Neural cell (in vitro differentiated cells): Measurements from ENCODE around the gene PRPS1L1. TPM values are rescaled to one million over a fixed set of nuclear protein-coding genes. Genes with fewer than 3 reads are reported as not detected.

Experiments
- H2AFZ ChIP-seq: fragments of 200-600, 300-800 bp; sonication (generic), shearing (Covaris generic); 2 replicates; pipeline ENCODE4 v1.6.0; 2014; ENCODE audit warnings: low read depth, mild to moderate bottlenecking, antibody characterized with exemption, low read length, moderate library complexity
- H3F3A ChIP-seq: fragments of 200-600 bp; shearing (Covaris generic); 2 replicates; pipeline ENCODE4 v1.6.1; 2016; ENCODE audit warnings: mild to moderate bottlenecking, moderate library complexity, mixed read lengths, antibody characterized with exemption, low read length; ENCODE audit not compliant: insufficient read depth, poor library complexity, severe bottlenecking
- H3K27ac ChIP-seq: fragments of 200-600, 300-800 bp; sonication (generic), shearing (Covaris generic); 2 replicates; pipeline ENCODE4 v1.5.1; 2014; ENCODE audit warnings: mild to moderate bottlenecking, low read length, moderate library complexity
- H3K27me3 ChIP-seq: fragments of 300-800, 200-600 bp; sonication (generic), shearing (Covaris generic); 2 replicates; pipeline ENCODE4 v1.6.0; 2014; ENCODE audit warnings: mild to moderate bottlenecking, low read depth, low read length, moderate library complexity; ENCODE audit not compliant: insufficient read depth
- H3K36me3 ChIP-seq: fragments of 300-800, 200-600 bp; sonication (generic), shearing (Covaris generic); 2 replicates; pipeline ENCODE4 v1.5.1; 2014; ENCODE audit warnings: mild to moderate bottlenecking, antibody characterized with exemption, low read length, moderate library complexity; ENCODE audit not compliant: insufficient read depth
- H3K4me2 ChIP-seq: fragments of 300-800, 200-600 bp; sonication (generic), shearing (Covaris generic); 2 replicates; pipeline ENCODE4 v1.6.0; 2014; ENCODE audit warnings: mild to moderate bottlenecking, low read length
- H3K4me3 ChIP-seq: fragments of 300-800, 200-600 bp; sonication (generic), shearing (Covaris generic); 2 replicates; pipeline ENCODE4 v1.5.1; 2014; ENCODE audit warnings: mild to moderate bottlenecking, low read length, moderate library complexity
- H3K79me2 ChIP-seq: fragments of 200-600 bp; shearing (Covaris generic); replicated peaks from 2 replicates; pipeline ENCODE4 v1.6.0; 2014; ENCODE audit warnings: mild to moderate bottlenecking, low read length, moderate library complexity; ENCODE audit not compliant: insufficient read depth
- H3K9ac ChIP-seq: fragments of 300-800, 200-600 bp; sonication (generic), shearing (Covaris generic); 2 replicates; pipeline ENCODE4 v1.6.1; 2016; ENCODE audit warnings: mild to moderate bottlenecking, low read length, mixed read lengths
- H3K9me2 ChIP-seq: fragments of 200-600 bp; shearing (Covaris generic); 2 replicates; pipeline ENCODE4 v1.6.1; 2016; ENCODE audit warnings: mild to moderate bottlenecking, low read length, mixed read lengths; ENCODE audit not compliant: insufficient read depth
- H3K9me3 ChIP-seq: fragments of 200-600, 300-800 bp; sonication (generic), shearing (Covaris generic); 2 replicates; pipeline ENCODE4 v1.6.1; 2016; ENCODE audit warnings: mild to moderate bottlenecking, mixed run types, low read length, moderate library complexity, mixed read lengths
- H4K20me1 ChIP-seq: fragments of 200-600 bp; shearing (Covaris generic); 2 replicates; pipeline ENCODE4 v1.6.1; 2016; ENCODE audit warnings: mild to moderate bottlenecking, mixed run types; ENCODE audit not compliant: insufficient read depth
- CTCF ChIP-seq: fragments of 450-650 bp; IDR thresholded peaks from 2 replicates; pipeline ENCODE4 v1.5.1; 2014; ENCODE audit warnings: antibody characterized with exemption, mild to moderate bottlenecking, moderate library complexity; ENCODE audit not compliant: poor library complexity, severe bottlenecking
- EP300 ChIP-seq: fragments of 450-650 bp; conservative IDR thresholded peaks from 2 replicates; pipeline ENCODE4 v1.6.1; 2014; ENCODE audit warnings: antibody characterized with exemption, mild to moderate bottlenecking, moderate library complexity; ENCODE audit not compliant: poor library complexity, severe bottlenecking
- EZH2 ChIP-seq: fragments of 200-600, 300-800 bp; shearing (Covaris generic), sonication (generic); IDR thresholded peaks from 2 replicates; pipeline ENCODE4 v1.6.1; 2014; ENCODE audit warnings: antibody characterized with exemption, low read length, borderline replicate concordance, mild to moderate bottlenecking; ENCODE audit not compliant: insufficient read depth, poor library complexity, severe bottlenecking
- MXI1 ChIP-seq: fragments of 450-650 bp; conservative IDR thresholded peaks from 2 replicates; pipeline ENCODE4 v1.6.1; 2014; ENCODE audit warnings: antibody characterized with exemption, mild to moderate bottlenecking; ENCODE audit not compliant: poor library complexity, severe bottlenecking
- POLR2AphosphoS5 ChIP-seq: IDR thresholded peaks from 2 replicates; pipeline ENCODE4 v1.6.1; 2012
- RAD21 ChIP-seq: fragments of 450-650 bp; conservative IDR thresholded peaks from 2 replicates; pipeline ENCODE4 v1.6.1; 2014; ENCODE audit warnings: antibody characterized with exemption, mild to moderate bottlenecking, moderate library complexity
- REST ChIP-seq: IDR thresholded peaks from 2 replicates; pipeline ENCODE4 v1.6.1; 2012; ENCODE audit warnings: borderline replicate concordance
- SMC3 ChIP-seq: fragments of 450-650 bp; conservative IDR thresholded peaks from 2 replicates; pipeline ENCODE4 v1.6.1; 2014; ENCODE audit warnings: antibody characterized with exemption, mild to moderate bottlenecking, moderate library complexity; ENCODE audit not compliant: poor library complexity
- TAF1 ChIP-seq: IDR thresholded peaks from 2 replicates; pipeline ENCODE4 v1.6.1; 2012; ENCODE audit warnings: low read depth
- polyA plus RNA-seq: library from polyadenylated mRNA; depleted of rRNA; stranded (reverse); fragments of >200 nt; gene quantifications from 2 replicates; pipeline ENCODE4 v1.2.3, GENCODE V29; 2014

The PRPS1L1 gene
- polyA plus RNA-seq, 1 donor from 2014 or later = not detected

GRCh38 chr7:17986851-17987250 lies 40.8 kb downstream of the PRPS1L1 start:
- no peak overlapping the region for H2AFZ ChIP-seq
- H3K27me3 ChIP-seq = no peaks in the 10 kb centered on the region
- TF ChIP-seq EZH2 (no peak), SMC3 (no peak), REST (no peak), TAF1 (no peak), EP300 (no peak), CTCF (no peak), RAD21 (no peak), POLR2AphosphoS5 (no peak), MXI1 (no peak)
- H3F3A ChIP-seq = no peaks in the 10 kb centered on the region
- H3K4me2 ChIP-seq = no peak overlapping the region
- H3K36me3 ChIP-seq = no peaks in the 10 kb centered on the region
- no peaks in the 10 kb centered on the region for H3K9me3 ChIP-seq
- no peak overlapping the region for H3K4me3 ChIP-seq
- no peaks in the 10 kb centered on the region for H3K9me2 ChIP-seq
- no peak overlapping the region for H3K27ac ChIP-seq
- H3K9ac ChIP-seq = no peak overlapping the region
- H3K79me2 ChIP-seq = no peaks in the 10 kb centered on the region
- H4K20me1 ChIP-seq = no peaks in the 10 kb centered on the region

- no peaks in the 10 kb centered on the region for H3K79me2 ChIP-seq
- H3K9me3 ChIP-seq = no peaks in the 10 kb centered on the region
- no peak overlapping the region for H2AFZ ChIP-seq
- H3K4me2 ChIP-seq = no peak overlapping the region
- no peaks in the 10 kb centered on the region for H4K20me1 ChIP-seq
- no peaks in the 10 kb centered on the region for H3F3A ChIP-seq
- no peak for TF ChIP-seq EZH2
- no peak for TF ChIP-seq CTCF
- no peak for TF ChIP-seq POLR2AphosphoS5
- no peak for TF ChIP-seq TAF1
- TF ChIP-seq RAD21 = no peak
- TF ChIP-seq MXI1 = no peak
- no peak for TF ChIP-seq SMC3
- TF ChIP-seq REST = no peak
- TF ChIP-seq EP300 = no peak
- H3K4me3 ChIP-seq = no peak overlapping the region
- no peaks in the 10 kb centered on the region for H3K27me3 ChIP-seq
- H3K9me2 ChIP-seq = no peaks in the 10 kb centered on the region
- H3K9ac ChIP-seq = no peak overlapping the region
- no peak overlapping the region for H3K27ac ChIP-seq
- H3K36me3 ChIP-seq = no peaks in the 10 kb centered on the region
Observed at GRCh38 chr7:17985473-17986239, 42.0 kb downstream of the PRPS1L1 start.
